ENCODE results near the gene PHF5A.
"Not testable (repeated sequence)": the region's sequence is repeated elsewhere in the genome, so short reads cannot be mapped to it uniquely, and the experiment has no call there.

Gene PHF5A

GRCh38 chr22:41487037-41487935, 18.8 kb upstream of the PHF5A start:
- no peak for DNase-seq

- DNase-seq: no peak
Observed at GRCh38 chr22:41485033-41485432, 16.5 kb upstream of the PHF5A start.

- no peak for DNase-seq
Observed at GRCh38 chr22:41482319-41482935, 13.9 kb upstream of the PHF5A start.

- DNase-seq: no peak
Observed at GRCh38 chr22:41481925-41482318, 13.4 kb upstream of the PHF5A start.

GRCh38 chr22:41481131-41481830, 12.8 kb upstream of the PHF5A start:
- DNase-seq: no peak

- no peak for DNase-seq
Observed at GRCh38 chr22:41480397-41480735, 11.9 kb upstream of the PHF5A start.

GRCh38 chr22:41479671-41480396, 11.3 kb upstream of the PHF5A start:
- no peak for DNase-seq

GRCh38 chr22:41478891-41479521, 10.5 kb upstream of the PHF5A start:
- DNase-seq: no peak

- no peak for DNase-seq
Observed at GRCh38 chr22:41478473-41478872, 10.0 kb upstream of the PHF5A start.

- no peak for DNase-seq
Observed at GRCh38 chr22:41474872-41475451, 6.5 kb upstream of the PHF5A start.

GRCh38 chr22:41471568-41471967, 3.1 kb upstream of the PHF5A start:
- no peak for DNase-seq

- DNase-seq: no peak
Observed at GRCh38 chr22:41470886-41471285, 2.4 kb upstream of the PHF5A start.

- peak; percentile 44 for DNase-seq
Observed at GRCh38 chr22:41469218-41469851, 843 bp upstream of the PHF5A start.

GRCh38 chr22:41461901-41462300, 6.6 kb downstream of the PHF5A start:
- DNase-seq: no peak

- not testable (repeated sequence) for DNase-seq
Observed at GRCh38 chr22:41460071-41460470, 8.4 kb downstream of the PHF5A start.

- DNase-seq: no peak
Observed at GRCh38 chr22:41459431-41459830, 9.1 kb downstream of the PHF5A start.

- DNase-seq: no peak
Observed at GRCh38 chr22:41458161-41458728, 10.2 kb downstream of the PHF5A start.

GRCh38 chr22:41448189-41448808, 20.2 kb downstream of the PHF5A start:
- peak; percentile 84 for DNase-seq

GRCh38 chr22:41447435-41448188, 20.9 kb downstream of the PHF5A start:
- DNase-seq: peak; percentile 42

All from effector CD8-positive, alpha-beta T cell (primary cell).